IMR-90 (cell line): ENCODE results near the gene PRKN. TPM values are rescaled to one million over a fixed set of nuclear protein-coding genes. Genes with fewer than 3 reads are reported as not detected.

Experiments used
- ATAC-seq: fragments of 200-7000 bp; cut with Tn5 transposase; 2 replicates; pipeline ENCODE4 v1.9.1; 2020; ENCODE audit warnings: low read depth, mild to moderate bottlenecking, moderate library complexity
- BruUV-seq: library from RNA; stranded (reverse); fragments of 400-500 nt; replicated peaks from 2 replicates; lab custom pipeline; 2021; lab: Mats Ljungman, UMichigan
- CTCF ChIA-PET: fragments of 300-600 bp; formaldehyde crosslinking; extraction: SDS; loops from one replicate; lab custom pipeline; 2021; ENCODE audit warnings: antibody characterized with exemption; lab: Yijun Ruan, JAX
- POLR2A ChIA-PET: fragments of 300-600 bp; sonication (Branson Sonifier 250); formaldehyde crosslinking; loops from one replicate; lab custom pipeline; 2022; ENCODE audit warnings: antibody characterized with exemption; ENCODE audit not compliant: unreplicated experiment; lab: Charles Lee
- DNase-seq: peaks from one replicate; pipeline ENCODE4 v3.0.0; 2013
- H2AFZ ChIP-seq: replicated peaks from 2 replicates; pipeline ENCODE3; 2013; ENCODE audit warnings: low read length, mild to moderate bottlenecking; ENCODE audit not compliant: poor library complexity
- H2AK5ac ChIP-seq: 2 replicates; pipeline ENCODE4 v1.6.1; 2013; ENCODE audit warnings: low read depth, low read length, inconsistent platforms
- H2AK9ac ChIP-seq: replicated peaks from 2 replicates; pipeline ENCODE3; 2013; ENCODE audit warnings: mild to moderate bottlenecking, low read depth, low read length, moderate library complexity; ENCODE audit not compliant: poor library complexity
- H2BK120ac ChIP-seq: 2 replicates; pipeline ENCODE4 v1.6.1; 2013; ENCODE audit warnings: low read depth, low read length, inconsistent platforms
- H2BK15ac ChIP-seq: 3 replicates; pipeline ENCODE4 v1.6.1; 2013; ENCODE audit warnings: low read depth, low read length, inconsistent platforms
- H2BK20ac ChIP-seq: 2 replicates; pipeline ENCODE4 v1.6.1; 2013; ENCODE audit warnings: low read depth, mild to moderate bottlenecking, inconsistent platforms, low read length, moderate library complexity
- H2BK5ac ChIP-seq: 2 replicates; pipeline ENCODE4 v1.6.1; 2013; ENCODE audit warnings: mild to moderate bottlenecking, low read depth, low read length, inconsistent platforms; ENCODE audit not compliant: poor library complexity, severe bottlenecking
- H3K14ac ChIP-seq: replicated peaks from 2 replicates; pipeline ENCODE4 v1.6.1; 2013; ENCODE audit warnings: low read depth, low read length, inconsistent platforms
- H3K18ac ChIP-seq: 2 replicates; pipeline ENCODE4 v1.6.1; 2013; ENCODE audit warnings: low read depth, low read length, control low read depth
- H3K23ac ChIP-seq: 2 replicates; pipeline ENCODE4 v1.6.1; 2013; ENCODE audit warnings: low read depth, low read length, inconsistent platforms
- H3K27ac ChIP-seq: 2 replicates; pipeline ENCODE4 v1.5.1; 2013; ENCODE audit warnings: mild to moderate bottlenecking, control low read depth, low read length; ENCODE audit not compliant: insufficient read depth
- H3K27me3 ChIP-seq: 2 replicates; pipeline ENCODE4 v1.6.1; 2013; ENCODE audit warnings: low read length; ENCODE audit not compliant: control insufficient read depth, insufficient read depth
- H3K36me3 ChIP-seq: 2 replicates; pipeline ENCODE4 v1.6.1; 2013; ENCODE audit warnings: low read length, mixed read lengths; ENCODE audit not compliant: control insufficient read depth, insufficient read depth
- H3K4ac ChIP-seq: 2 replicates; pipeline ENCODE4 v1.6.1; 2013; ENCODE audit warnings: low read depth, low read length, inconsistent platforms
- H3K4me1 ChIP-seq: 2 replicates; pipeline ENCODE4 v1.6.1; 2013; ENCODE audit warnings: low read length, mixed read lengths; ENCODE audit not compliant: control insufficient read depth, insufficient read depth
- H3K4me2 ChIP-seq: 2 replicates; pipeline ENCODE4 v1.6.1; 2013; ENCODE audit warnings: low read depth, mild to moderate bottlenecking, control low read depth, low read length, moderate library complexity
- H3K4me3 ChIP-seq: 2 replicates; pipeline ENCODE4 v1.5.1; 2013; ENCODE audit warnings: low read depth, mild to moderate bottlenecking, control low read depth, low read length, moderate library complexity; ENCODE audit not compliant: insufficient read depth
- H3K56ac ChIP-seq: 2 replicates; pipeline ENCODE4 v1.6.1; 2013; ENCODE audit warnings: low read length, inconsistent platforms; ENCODE audit not compliant: insufficient read depth; ENCODE audit errors: extremely low read depth
- H3K79me1 ChIP-seq, 2 experiments: 2 replicates each; pipeline ENCODE4 v1.6.1; 2013; ENCODE audit warnings: low read length in 2 of 2, inconsistent platforms in 1 of 2, low read depth in 1 of 2
- H3K9ac ChIP-seq: 2 replicates; pipeline ENCODE4 v1.6.1; 2013; ENCODE audit warnings: low read depth, low read length, control low read depth
- H3K9me1 ChIP-seq: 2 replicates; pipeline ENCODE4 v1.6.1; 2013; ENCODE audit warnings: low read length, inconsistent platforms; ENCODE audit not compliant: insufficient read depth
- H3K9me3 ChIP-seq: 2 replicates; pipeline ENCODE4 v1.6.1; 2013; ENCODE audit warnings: low read length; ENCODE audit not compliant: control insufficient read depth, insufficient read depth
- H4K20me1 ChIP-seq: 2 replicates; pipeline ENCODE4 v1.6.1; 2013; ENCODE audit warnings: low read length, inconsistent platforms; ENCODE audit not compliant: insufficient read depth
- H4K5ac ChIP-seq: 2 replicates; pipeline ENCODE4 v1.6.1; 2013; ENCODE audit warnings: mild to moderate bottlenecking, low read depth, low read length, control low read depth
- H4K8ac ChIP-seq, 2 experiments: 2 replicates each; pipeline ENCODE4 v1.6.1; 2013; ENCODE audit warnings: low read depth in 2 of 2, low read length in 2 of 2, control low read depth in 1 of 2, inconsistent platforms in 1 of 2
- H4K91ac ChIP-seq: 2 replicates; pipeline ENCODE4 v1.6.1; 2013; ENCODE audit warnings: low read depth, low read length, inconsistent platforms; ENCODE audit not compliant: insufficient read depth
- BHLHE40 ChIP-seq: fragments of 150-350 bp; IDR thresholded peaks from 2 replicates; pipeline ENCODE4 v1.6.1; 2016; ENCODE audit warnings: mild to moderate bottlenecking, low read depth, low read length
- CEBPB ChIP-seq: IDR thresholded peaks from 2 replicates; pipeline ENCODE4 v1.6.1; 2012; ENCODE audit warnings: low read depth, low read length, improper control_type of control experiment
- CHD1 ChIP-seq: IDR thresholded peaks from 2 replicates; pipeline ENCODE4 v1.6.1; 2012; ENCODE audit warnings: low read depth, low read length, improper control_type of control experiment
- CTCF ChIP-seq: conservative IDR thresholded peaks from 2 replicates; pipeline ENCODE4 v1.5.1; 2012; ENCODE audit warnings: mild to moderate bottlenecking, low read depth, low read length, improper control_type of control experiment
- FOS ChIP-seq: fragments of 150-350 bp; IDR thresholded peaks from 2 replicates; pipeline ENCODE4 v1.6.1; 2016; ENCODE audit warnings: low read depth, low read length
- MAFK ChIP-seq: IDR thresholded peaks from 2 replicates; pipeline ENCODE4 v1.6.1; 2012; ENCODE audit warnings: low read depth, low read length, improper control_type of control experiment
- MAZ ChIP-seq: IDR thresholded peaks from 2 replicates; pipeline ENCODE4 v1.6.1; 2012; ENCODE audit warnings: low read depth, mild to moderate bottlenecking, low read length, improper control_type of control experiment, moderate library complexity, borderline replicate concordance
- MXI1 ChIP-seq: IDR thresholded peaks from 2 replicates; pipeline ENCODE4 v1.6.1; 2012; ENCODE audit warnings: low read depth, mild to moderate bottlenecking, low read length, moderate library complexity, borderline replicate concordance
- NFE2L2 ChIP-seq: fragments of 150-350 bp; IDR thresholded peaks from 2 replicates; pipeline ENCODE4 v1.6.1; 2016; ENCODE audit warnings: low read depth, mild to moderate bottlenecking, low read length
- POLR2A ChIP-seq: IDR thresholded peaks from 2 replicates; pipeline ENCODE4 v1.6.1; 2012; ENCODE audit warnings: mild to moderate bottlenecking, low read depth, low read length
- RAD21 ChIP-seq: IDR thresholded peaks from 2 replicates; pipeline ENCODE4 v1.6.1; 2012; ENCODE audit warnings: low read length, improper control_type of control experiment
- RCOR1 ChIP-seq: IDR thresholded peaks from 2 replicates; pipeline ENCODE4 v1.6.1; 2012; ENCODE audit warnings: mild to moderate bottlenecking, low read length, improper control_type of control experiment; ENCODE audit not compliant: insufficient replicate concordance
- RFX5 ChIP-seq: IDR thresholded peaks from 2 replicates; pipeline ENCODE4 v1.8.0; 2012; ENCODE audit warnings: low read depth, mild to moderate bottlenecking, low read length, moderate library complexity
- SMC3 ChIP-seq: fragments of 150-350 bp; IDR thresholded peaks from 2 replicates; pipeline ENCODE4 v1.6.1; 2016; ENCODE audit warnings: low read depth, mild to moderate bottlenecking, antibody characterized with exemption, low read length, moderate library complexity
- WGBS, 2 experiments: methylation state at CpG; one replicate each; pipeline versions ENCODE4 v1.1.5 to v1.1.7; 2013; ENCODE audit warnings: missing lambda C conversion rate in 2 of 2; ENCODE audit not compliant: insufficient read length in 1 of 2; ENCODE audit errors: extremely low coverage in 2 of 2; 5-methylcytosine and 5-hydroxymethylcytosine counted together
- dilution Hi-C: fragments of 300-500 bp; cut with HindIII; formaldehyde crosslinking; loops from one replicate; pipeline ENCODE4 v1.14.3; 2018; ENCODE audit warnings: low sequenced_read_pairs; ENCODE audit not compliant: unreplicated experiment
- in situ Hi-C: fragments of 300-500 bp; cut with MboI; formaldehyde crosslinking; loops from 3 replicates; pipeline ENCODE4 v1.14.3; 2019; ENCODE audit warnings: low sequenced_read_pairs, inconsistent platforms, mixed read lengths
- intact Hi-C: fragments of 100-400 bp; cut with micrococcal nuclease; formaldehyde crosslinking; loops from 2 replicates; pipeline ENCODE4 v1.10.0; 2022
- polyA plus RNA-seq, 3 experiments: library from polyadenylated mRNA; depleted of rRNA; stranded (reverse); fragments of >200 nt; gene quantifications; 2 replicates each; pipeline ENCODE4 v1.2.3, GENCODE V29; 2012; ENCODE audit warnings: low replicate concordance in 1 of 3
- total RNA-seq: library from RNA; depleted of rRNA; stranded (reverse); fragments of >200 nt; gene quantifications from 2 replicates; pipeline ENCODE4 v1.2.3, GENCODE V29; 2012
- TF ChIP-seq, protein P1 (sequence below): fragments of 150-350 bp; IDR thresholded peaks from 2 replicates; pipeline ENCODE4 v1.6.1; 2017; ENCODE audit warnings: mild to moderate bottlenecking, antibody characterized with exemption, low read length, low read depth
- TF ChIP-seq, protein P2 (sequence below): fragments of 150-350 bp; IDR thresholded peaks from 2 replicates; pipeline ENCODE4 v1.6.1; 2016; ENCODE audit warnings: low read depth, mild to moderate bottlenecking, low read length, moderate library complexity, borderline replicate concordance

The PRKN gene
- total and polyA plus RNA-seq, 2 of the 4 experiments (the other 2 are of a cell fraction), result 0.15 to 0.18 TPM

- H2BK20ac ChIP-seq, result no peak overlapping the region
- H3K4me2 ChIP-seq, result no peak overlapping the region
- TF ChIP-seq, protein P1, sequence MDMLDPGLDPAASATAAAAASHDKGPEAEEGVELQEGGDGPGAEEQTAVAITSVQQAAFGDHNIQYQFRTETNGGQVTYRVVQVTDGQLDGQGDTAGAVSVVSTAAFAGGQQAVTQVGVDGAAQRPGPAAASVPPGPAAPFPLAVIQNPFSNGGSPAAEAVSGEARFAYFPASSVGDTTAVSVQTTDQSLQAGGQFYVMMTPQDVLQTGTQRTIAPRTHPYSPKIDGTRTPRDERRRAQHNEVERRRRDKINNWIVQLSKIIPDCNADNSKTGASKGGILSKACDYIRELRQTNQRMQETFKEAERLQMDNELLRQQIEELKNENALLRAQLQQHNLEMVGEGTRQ, result no peak
- TF ChIP-seq CHD1, result no peak
- TF ChIP-seq MAZ, result no peak
- no peak for TF ChIP-seq MXI1
- TF ChIP-seq RFX5, result no peak
- TF ChIP-seq RCOR1, result no peak
- no peak for TF ChIP-seq CEBPB
- TF ChIP-seq RAD21, result no peak
- no peak for TF ChIP-seq POLR2A
- no peak for TF ChIP-seq BHLHE40
- TF ChIP-seq NFE2L2, result no peak
- no peak for TF ChIP-seq CTCF
- TF ChIP-seq SMC3, result no peak
- TF ChIP-seq, protein P2, sequence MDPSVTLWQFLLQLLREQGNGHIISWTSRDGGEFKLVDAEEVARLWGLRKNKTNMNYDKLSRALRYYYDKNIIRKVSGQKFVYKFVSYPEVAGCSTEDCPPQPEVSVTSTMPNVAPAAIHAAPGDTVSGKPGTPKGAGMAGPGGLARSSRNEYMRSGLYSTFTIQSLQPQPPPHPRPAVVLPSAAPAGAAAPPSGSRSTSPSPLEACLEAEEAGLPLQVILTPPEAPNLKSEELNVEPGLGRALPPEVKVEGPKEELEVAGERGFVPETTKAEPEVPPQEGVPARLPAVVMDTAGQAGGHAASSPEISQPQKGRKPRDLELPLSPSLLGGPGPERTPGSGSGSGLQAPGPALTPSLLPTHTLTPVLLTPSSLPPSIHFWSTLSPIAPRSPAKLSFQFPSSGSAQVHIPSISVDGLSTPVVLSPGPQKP, result no peak
- TF ChIP-seq MAFK, result no peak
- no peak for TF ChIP-seq FOS
- no peaks in the 10 kb centered on the region for H3K79me1 ChIP-seq
- no peaks in the 10 kb centered on the region for H3K4me1 ChIP-seq
- no peak overlapping the region for H2AK9ac ChIP-seq
- H3K27ac ChIP-seq, result no peak overlapping the region
- H4K5ac ChIP-seq, result no peak overlapping the region
- no peak overlapping the region for H2BK120ac ChIP-seq
- no peak overlapping the region for H3K9ac ChIP-seq
- BruUV-seq, result no TSS peak
- no peaks in the 10 kb centered on the region for H3K27me3 ChIP-seq
- no peak overlapping the region for H3K14ac ChIP-seq
- POLR2A ChIA-PET, result no interaction called here
- H3K4ac ChIP-seq, result no peak overlapping the region
- dilution Hi-C loops, result no loop called here
- no peak overlapping the region for H4K8ac ChIP-seq
- H2BK5ac ChIP-seq, result no peak overlapping the region
- no peaks in the 10 kb centered on the region for H3K36me3 ChIP-seq
- H2AK5ac ChIP-seq, result no peak overlapping the region
- H3K4me3 ChIP-seq, result no peak overlapping the region
- intact Hi-C loops, result no loop called here
- H3K56ac ChIP-seq, result no peak overlapping the region
- no peak overlapping the region for H2BK15ac ChIP-seq
- ATAC-seq (no peak), DNase-seq (no peak)
- no peak overlapping the region for H4K91ac ChIP-seq
- no peaks in the 10 kb centered on the region for H3K9me1 ChIP-seq
- in situ Hi-C loops, result no loop called here
- WGBS, 2 experiments, result 43% methylated on average over 6 of the region's 13 CpGs; no CpG with 5 or more reads in 1 of the 2 experiments
- no peak overlapping the region for H2AFZ ChIP-seq
- peaks cover 29% of the 10 kb centered on the region for H3K9me3 ChIP-seq
- no peaks in the 10 kb centered on the region for H4K20me1 ChIP-seq
- H3K23ac ChIP-seq, result no peak overlapping the region
- CTCF ChIA-PET, result no interaction called here
- no peak overlapping the region for H3K18ac ChIP-seq
Observed at GRCh38 chr6:161679980-161680538, 1047.5 kb downstream of the PRKN start.
